ENCODE data around the gene SDR9C7. TPM values are rescaled to one million over a fixed set of nuclear protein-coding genes. Genes with fewer than 3 reads are reported as not detected.
"Not testable (repeated sequence)": the region's sequence is repeated elsewhere in the genome, so short reads cannot be mapped to it uniquely, and the experiment has no call there.

SDR9C7 gene
- total RNA-seq, 1 donor from 2014 or later = 0.22 TPM

DNA sequence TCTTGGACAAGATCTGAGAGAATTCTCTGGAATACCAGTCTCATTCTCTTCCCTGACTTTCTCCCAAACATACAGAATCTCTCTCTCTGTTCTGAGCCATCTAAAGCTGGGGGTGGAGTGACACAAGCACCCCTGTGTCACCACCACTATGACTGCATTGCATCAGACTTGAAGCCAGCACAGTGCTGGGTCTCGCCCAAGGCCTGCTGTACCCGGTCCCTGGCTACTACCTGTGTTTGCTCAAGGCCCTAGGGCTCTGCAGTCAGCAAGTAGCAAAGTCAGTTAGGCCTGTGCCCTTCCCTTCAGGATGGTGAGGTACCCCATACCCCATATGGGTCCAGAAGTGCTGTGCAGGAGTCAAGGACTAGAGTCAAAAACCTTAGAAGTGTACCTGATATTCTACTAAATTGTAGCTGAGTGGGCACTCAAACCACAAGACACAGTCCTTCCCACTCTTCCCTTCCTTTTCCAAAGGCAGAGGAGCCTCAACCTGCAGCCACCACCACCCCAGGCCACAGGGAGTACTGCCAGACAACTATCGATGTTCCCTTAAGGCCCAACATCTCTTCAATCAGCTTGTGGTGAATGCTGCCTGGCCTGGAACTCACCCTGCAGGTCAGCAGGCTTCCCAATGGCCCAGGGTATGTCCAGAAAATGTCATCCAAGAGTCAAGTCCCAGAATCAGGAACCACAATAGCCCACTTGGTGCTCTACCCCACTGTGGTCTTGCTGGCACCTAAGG is 44.4 kb upstream of the SDR9C7 start:
- H3K4me3 Mint-ChIP-seq = no peak overlapping the region
- H3K4me1 Mint-ChIP-seq (ENCODE audit: unreplicated experiment) = no peaks in the 10 kb centered on the region
- no peaks in the 10 kb centered on the region for H3K9me3 Mint-ChIP-seq
- H3K36me3 Mint-ChIP-seq = no peaks in the 10 kb centered on the region
- H3K27ac Mint-ChIP-seq = no peak overlapping the region
- DNase-seq (ENCODE audit: extremely low spot score, unreplicated experiment) = no peak
- TF ChIP-seq, protein P1, sequence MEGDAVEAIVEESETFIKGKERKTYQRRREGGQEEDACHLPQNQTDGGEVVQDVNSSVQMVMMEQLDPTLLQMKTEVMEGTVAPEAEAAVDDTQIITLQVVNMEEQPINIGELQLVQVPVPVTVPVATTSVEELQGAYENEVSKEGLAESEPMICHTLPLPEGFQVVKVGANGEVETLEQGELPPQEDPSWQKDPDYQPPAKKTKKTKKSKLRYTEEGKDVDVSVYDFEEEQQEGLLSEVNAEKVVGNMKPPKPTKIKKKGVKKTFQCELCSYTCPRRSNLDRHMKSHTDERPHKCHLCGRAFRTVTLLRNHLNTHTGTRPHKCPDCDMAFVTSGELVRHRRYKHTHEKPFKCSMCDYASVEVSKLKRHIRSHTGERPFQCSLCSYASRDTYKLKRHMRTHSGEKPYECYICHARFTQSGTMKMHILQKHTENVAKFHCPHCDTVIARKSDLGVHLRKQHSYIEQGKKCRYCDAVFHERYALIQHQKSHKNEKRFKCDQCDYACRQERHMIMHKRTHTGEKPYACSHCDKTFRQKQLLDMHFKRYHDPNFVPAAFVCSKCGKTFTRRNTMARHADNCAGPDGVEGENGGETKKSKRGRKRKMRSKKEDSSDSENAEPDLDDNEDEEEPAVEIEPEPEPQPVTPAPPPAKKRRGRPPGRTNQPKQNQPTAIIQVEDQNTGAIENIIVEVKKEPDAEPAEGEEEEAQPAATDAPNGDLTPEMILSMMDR (conservative IDR thresholded peaks at IDR 0.05) = no peak
- no peaks in the 10 kb centered on the region for H3K27me3 Mint-ChIP-seq

DNA sequence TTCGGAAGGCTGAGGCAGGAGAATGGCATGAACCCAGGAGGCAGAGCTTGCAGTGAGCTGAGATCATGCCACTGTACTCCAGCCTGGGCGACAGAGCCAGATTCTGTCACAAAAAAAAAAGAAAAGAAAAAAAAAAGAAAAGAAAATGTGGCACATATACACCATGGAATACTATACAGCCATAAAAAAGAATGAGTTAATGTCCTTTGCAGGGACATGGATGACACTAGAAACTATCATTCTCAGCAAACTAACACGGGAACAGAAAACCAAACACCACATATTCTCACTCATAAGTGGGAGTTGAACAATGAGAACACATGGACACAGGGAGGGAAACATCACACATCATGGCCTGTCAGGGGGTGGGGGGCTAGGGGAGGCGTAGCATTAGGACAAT is 43.2 kb upstream of the SDR9C7 start:
- H3K27ac Mint-ChIP-seq; H3K4me1 Mint-ChIP-seq (ENCODE audit: unreplicated experiment); H3K9me3 Mint-ChIP-seq; H3K36me3 Mint-ChIP-seq; DNase-seq (ENCODE audit: extremely low spot score, unreplicated experiment); H3K4me3 Mint-ChIP-seq; H3K27me3 Mint-ChIP-seq: not testable (repeated sequence)

DNA sequence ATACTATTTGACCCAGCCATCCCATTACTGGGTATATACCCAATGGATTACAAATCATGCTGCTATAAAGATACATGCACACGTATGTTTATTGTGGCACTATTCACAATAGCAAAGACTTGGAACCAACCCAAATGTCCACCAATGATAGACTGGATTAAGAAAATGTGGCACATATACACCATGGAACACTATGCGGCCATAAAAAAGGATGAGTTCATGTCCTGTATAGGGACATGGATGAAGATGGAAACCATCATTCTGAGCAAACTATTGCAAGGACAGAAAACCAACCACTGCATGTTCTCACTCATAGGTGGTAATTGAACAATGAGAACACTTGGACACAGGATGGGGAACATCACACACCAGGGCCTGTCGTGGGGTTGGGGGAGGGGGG is 40.0 kb upstream of the SDR9C7 start:
- not testable (repeated sequence) for H3K4me1 Mint-ChIP-seq (ENCODE audit: unreplicated experiment); H3K27me3 Mint-ChIP-seq; H3K9me3 Mint-ChIP-seq

DNA sequence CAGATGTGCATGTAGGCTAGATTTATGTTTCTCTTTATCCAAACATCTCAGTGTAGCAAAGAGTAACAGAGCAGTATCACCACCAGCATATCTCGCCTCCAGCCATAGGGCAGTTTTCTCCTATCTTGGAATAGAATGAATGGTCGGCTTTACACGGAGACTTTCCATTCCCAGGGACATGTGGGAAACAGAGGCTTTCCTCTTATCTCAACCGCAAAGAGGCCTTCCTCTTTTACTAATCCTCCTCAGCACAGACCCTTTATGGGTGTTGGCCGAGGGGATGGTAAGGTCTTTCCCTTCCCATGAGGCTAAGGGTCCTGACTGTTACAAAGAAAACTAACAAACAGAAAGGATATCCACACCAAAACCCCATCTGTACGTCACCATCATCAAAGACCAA is 34.7 kb upstream of the SDR9C7 start:
- not testable (repeated sequence) for H3K4me1 Mint-ChIP-seq (ENCODE audit: unreplicated experiment); H3K36me3 Mint-ChIP-seq; H3K27ac Mint-ChIP-seq; H3K4me3 Mint-ChIP-seq; DNase-seq (ENCODE audit: extremely low spot score, unreplicated experiment); H3K9me3 Mint-ChIP-seq; H3K27me3 Mint-ChIP-seq

More for the DNA sequence above, 40.0 kb upstream of the SDR9C7 start:
- not testable (repeated sequence) for H3K4me3 Mint-ChIP-seq; H3K36me3 Mint-ChIP-seq; DNase-seq (ENCODE audit: extremely low spot score, unreplicated experiment); H3K27ac Mint-ChIP-seq

DNA sequence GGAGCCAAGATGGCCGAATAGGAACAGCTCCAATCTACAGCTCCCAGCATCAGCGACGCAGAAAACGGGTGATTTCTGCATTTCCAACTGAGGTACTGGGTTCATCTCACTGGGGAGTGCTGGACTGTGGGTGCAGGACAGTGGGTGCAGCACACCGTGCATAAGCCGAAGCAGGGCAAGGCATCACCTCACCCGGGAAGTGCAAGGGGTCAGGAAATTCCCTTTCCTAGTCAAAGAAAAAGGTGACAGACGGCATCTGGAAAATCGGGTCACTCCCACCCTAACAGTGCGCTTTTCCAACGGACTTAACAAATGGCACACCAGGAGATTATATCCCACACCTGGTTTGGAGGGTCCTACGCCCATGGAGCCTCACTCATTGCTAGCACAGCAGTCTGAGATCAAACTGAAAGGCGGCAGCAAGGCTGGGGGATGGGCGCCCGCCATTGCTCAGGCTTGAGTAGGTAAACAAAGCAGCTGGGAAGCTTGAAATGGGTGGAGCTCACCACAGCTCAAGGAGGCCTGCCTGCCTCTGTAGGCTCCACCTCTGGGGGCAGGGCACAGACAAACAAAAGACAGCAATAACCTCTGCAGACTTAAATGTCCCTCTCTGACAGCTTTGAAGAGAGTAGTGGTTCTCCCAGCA is 31.9 kb upstream of the SDR9C7 start:
- not testable (repeated sequence) for H3K4me3 Mint-ChIP-seq; H3K27ac Mint-ChIP-seq; H3K4me1 Mint-ChIP-seq (ENCODE audit: unreplicated experiment); H3K36me3 Mint-ChIP-seq; DNase-seq (ENCODE audit: extremely low spot score, unreplicated experiment); H3K9me3 Mint-ChIP-seq
- H3K27me3 Mint-ChIP-seq = peaks cover 11% of the 10 kb centered on the region

DNA sequence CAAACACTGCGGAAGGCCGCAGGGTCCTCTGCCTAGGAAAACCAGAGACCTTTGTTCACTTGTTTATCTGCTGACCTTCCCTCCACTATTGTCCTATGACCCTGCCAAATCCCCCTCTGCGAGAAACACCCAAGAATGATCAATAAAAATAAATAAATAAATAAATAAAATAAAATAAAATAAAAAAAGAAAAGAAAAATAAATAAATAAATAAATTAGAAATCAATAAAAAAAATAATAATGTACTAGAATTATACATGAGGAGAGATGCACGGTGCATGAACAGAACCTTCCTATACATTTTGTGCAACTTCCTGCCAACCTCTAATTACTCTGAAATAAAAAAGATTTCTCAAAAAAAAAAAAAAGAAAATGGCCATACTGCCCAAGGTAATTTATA is 30.9 kb upstream of the SDR9C7 start:
- peaks cover 14% of the 10 kb centered on the region for H3K27me3 Mint-ChIP-seq
- not testable (repeated sequence) for H3K4me3 Mint-ChIP-seq; DNase-seq (ENCODE audit: extremely low spot score, unreplicated experiment); H3K4me1 Mint-ChIP-seq (ENCODE audit: unreplicated experiment); H3K36me3 Mint-ChIP-seq; H3K27ac Mint-ChIP-seq; H3K9me3 Mint-ChIP-seq

DNA sequence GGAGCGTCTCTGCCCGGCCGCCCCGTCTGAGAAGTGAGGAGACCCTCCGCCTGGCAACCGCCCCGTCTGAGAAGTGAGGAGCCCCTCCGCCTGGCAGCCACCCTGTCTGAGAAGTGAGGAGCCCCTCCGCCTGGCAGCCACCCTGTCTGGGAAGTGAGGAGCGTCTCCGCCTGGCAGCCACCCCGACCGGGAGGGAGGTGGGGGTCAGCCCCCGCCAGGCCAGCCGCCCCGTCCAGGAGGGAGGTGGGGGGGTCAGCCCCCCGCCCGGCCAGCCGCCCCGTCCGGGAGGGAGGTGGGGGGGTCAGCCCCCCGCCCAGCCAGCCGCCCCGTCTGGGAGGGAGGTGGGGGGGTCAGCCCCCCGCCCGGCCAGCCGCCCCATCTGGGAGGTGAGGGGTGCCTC is 29.3 kb upstream of the SDR9C7 start:
- H3K27ac Mint-ChIP-seq; H3K36me3 Mint-ChIP-seq; H3K4me3 Mint-ChIP-seq; DNase-seq (ENCODE audit: extremely low spot score, unreplicated experiment); H3K4me1 Mint-ChIP-seq (ENCODE audit: unreplicated experiment); H3K9me3 Mint-ChIP-seq: not testable (repeated sequence)
- peaks cover 15% of the 10 kb centered on the region for H3K27me3 Mint-ChIP-seq

DNA sequence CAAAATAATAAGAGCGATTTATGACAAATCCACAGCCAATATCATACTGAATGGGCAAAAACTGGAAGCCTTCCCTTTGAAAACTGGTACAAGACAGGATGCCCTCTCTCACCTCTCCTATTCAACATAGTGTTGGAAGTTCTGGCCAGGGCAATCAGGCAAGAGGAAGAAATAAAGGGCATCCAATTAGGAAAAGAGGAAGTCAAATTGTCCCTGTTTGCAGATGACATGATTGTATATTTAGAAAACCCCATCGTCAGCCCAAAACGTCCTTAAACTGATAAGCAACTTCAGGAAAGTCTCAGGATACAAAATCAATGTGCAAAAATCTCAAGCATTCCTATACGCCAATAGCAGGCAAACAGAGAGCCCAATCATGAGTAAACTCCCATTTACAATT is 28.0 kb upstream of the SDR9C7 start:
- H3K27me3 Mint-ChIP-seq = peaks cover 19% of the 10 kb centered on the region
- H3K27ac Mint-ChIP-seq, H3K9me3 Mint-ChIP-seq: not testable (repeated sequence)

DNA sequence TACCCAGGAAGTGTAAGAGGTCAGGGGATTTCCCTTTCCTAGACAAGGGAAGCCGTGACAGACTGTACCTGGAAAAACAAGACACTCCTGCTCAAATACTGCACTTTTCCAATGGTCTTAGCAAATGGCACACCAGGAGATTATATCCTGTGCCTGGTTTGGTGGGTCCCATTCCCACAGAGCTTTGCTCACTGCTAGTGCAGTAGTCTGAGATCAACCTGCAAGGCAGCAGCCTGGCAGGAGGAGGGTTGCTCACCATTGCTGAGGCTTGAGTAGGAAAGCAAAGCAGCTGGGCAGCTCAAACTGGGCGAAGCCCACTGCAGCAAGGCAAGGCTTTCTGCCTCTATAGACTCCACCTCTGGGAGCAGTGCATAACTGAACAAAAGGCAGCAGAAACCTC is 24.2 kb upstream of the SDR9C7 start:
- TF ChIP-seq, protein P1 (conservative IDR thresholded peaks at IDR 0.05) = no peak
- H3K27ac Mint-ChIP-seq = no peak overlapping the region
- H3K27me3 Mint-ChIP-seq = peaks cover 24% of the 10 kb centered on the region
- no peaks in the 10 kb centered on the region for H3K4me1 Mint-ChIP-seq (ENCODE audit: unreplicated experiment)
- H3K4me3 Mint-ChIP-seq = no peak overlapping the region
- peaks cover 4% of the 10 kb centered on the region for H3K9me3 Mint-ChIP-seq
- no peak for DNase-seq (ENCODE audit: extremely low spot score, unreplicated experiment)
- H3K36me3 Mint-ChIP-seq = peaks cover 4% of the 10 kb centered on the region

More for the DNA sequence above, 28.0 kb upstream of the SDR9C7 start:
- not testable (repeated sequence) for H3K4me1 Mint-ChIP-seq (ENCODE audit: unreplicated experiment); H3K4me3 Mint-ChIP-seq; DNase-seq (ENCODE audit: extremely low spot score, unreplicated experiment); H3K36me3 Mint-ChIP-seq

All from type B pancreatic cell (in vitro differentiated cells).